ENCODE data around the gene RPS6KA4. TPM values are rescaled to one million over a fixed set of nuclear protein-coding genes. Genes with fewer than 3 reads are reported as not detected.

RPS6KA4 gene
- total RNA-seq, 1 donor from 2014 or later: 12.7 TPM

DNA sequence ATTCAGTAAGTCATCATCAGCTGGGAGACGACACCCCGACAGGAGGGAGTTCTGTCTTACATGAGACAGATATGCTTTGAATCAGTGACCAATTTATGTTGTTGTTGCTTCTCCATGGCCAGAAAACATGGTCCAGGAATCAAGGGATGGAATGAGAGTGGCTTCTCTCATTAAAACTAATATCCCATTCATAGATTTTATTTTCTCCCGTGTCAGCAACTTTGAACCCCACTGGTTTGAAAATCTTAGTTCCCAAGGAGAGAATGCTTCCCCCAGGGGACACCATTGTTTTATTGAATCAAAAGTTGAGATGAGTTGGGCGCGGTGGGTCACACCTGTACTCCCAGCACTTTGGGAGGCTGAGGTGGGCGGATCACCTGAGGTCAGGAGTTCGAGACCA is 42.8 kb downstream of the RPS6KA4 start:
- H3F3A ChIP-seq (ENCODE audit: low read depth): peaks cover 16% of the 10 kb centered on the region
- no peak for DNase-seq (ENCODE audit: low spot score)
- H3K4me3 ChIP-seq: no peak overlapping the region
- H4K20me1 ChIP-seq (ENCODE audit: low read depth): no peaks in the 10 kb centered on the region
- peaks cover 19% of the 10 kb centered on the region for H3K4me1 ChIP-seq
- no peaks in the 10 kb centered on the region for H3K36me3 ChIP-seq
- Mint-ChIP-seq H3K36me3 (no peaks in the 10 kb centered on the region), H3K27me3 (ENCODE audit: insufficient read depth, low read depth) (peaks cover 12% of the 10 kb centered on the region), H3K4me1 (peaks cover 39% of the 10 kb centered on the region), H3K9me3 (peaks cover 16% of the 10 kb centered on the region), H3K4me3 (no peak overlapping the region), H3K27ac (no peak overlapping the region)
- no peak overlapping the region for H2AFZ ChIP-seq (replicated peaks)
- TF ChIP-seq EZH2 (IDR thresholded peaks at IDR 0.05) (no peak), CTCF (IDR thresholded peaks at IDR 0.05) (no peak), EZH2phosphoT487 (IDR thresholded peaks at IDR 0.05) (no peak)
- H3K79me2 ChIP-seq (ENCODE audit: low read depth): no peaks in the 10 kb centered on the region
- H3K4me2 ChIP-seq: no peak overlapping the region
- H3K27ac ChIP-seq: no peak overlapping the region
- no peak overlapping the region for H3K9ac ChIP-seq
- no peaks in the 10 kb centered on the region for H3K9me3 ChIP-seq (ENCODE audit: low read depth)
- H3K27me3 ChIP-seq: no peaks in the 10 kb centered on the region

GRCh38 chr11:64403106-64403505 is 44.1 kb downstream of the RPS6KA4 start:
- H3K4me1 Mint-ChIP-seq: peaks cover 46% of the 10 kb centered on the region
- H2AFZ ChIP-seq (replicated peaks): no peak overlapping the region
- peak overlapping the region; percentile 35 for H3K4me3 Mint-ChIP-seq
- TF ChIP-seq CTCF (IDR thresholded peaks at IDR 0.05): no peak
- no peak for TF ChIP-seq EZH2phosphoT487 (IDR thresholded peaks at IDR 0.05)
- no peak for TF ChIP-seq EZH2 (IDR thresholded peaks at IDR 0.05)
- no peak overlapping the region for H3K9ac ChIP-seq
- no peak overlapping the region for H3K4me3 ChIP-seq
- no peaks in the 10 kb centered on the region for H3K9me3 ChIP-seq (ENCODE audit: low read depth)
- peaks cover 28% of the 10 kb centered on the region for H3F3A ChIP-seq (ENCODE audit: low read depth)
- H3K4me2 ChIP-seq: no peak overlapping the region
- peaks cover 31% of the 10 kb centered on the region for H3K4me1 ChIP-seq
- no peaks in the 10 kb centered on the region for H3K36me3 ChIP-seq
- no peaks in the 10 kb centered on the region for H4K20me1 ChIP-seq (ENCODE audit: low read depth)
- peaks cover 14% of the 10 kb centered on the region for H3K9me3 Mint-ChIP-seq
- no peaks in the 10 kb centered on the region for H3K27me3 ChIP-seq
- H3K27me3 Mint-ChIP-seq (ENCODE audit: insufficient read depth, low read depth): peaks cover 12% of the 10 kb centered on the region
- DNase-seq (ENCODE audit: low spot score): no peak
- no peaks in the 10 kb centered on the region for H3K36me3 Mint-ChIP-seq
- no peak overlapping the region for H3K27ac ChIP-seq
- no peaks in the 10 kb centered on the region for H3K79me2 ChIP-seq (ENCODE audit: low read depth)
- peak overlapping the region; percentile 85 for H3K27ac Mint-ChIP-seq

DNA sequence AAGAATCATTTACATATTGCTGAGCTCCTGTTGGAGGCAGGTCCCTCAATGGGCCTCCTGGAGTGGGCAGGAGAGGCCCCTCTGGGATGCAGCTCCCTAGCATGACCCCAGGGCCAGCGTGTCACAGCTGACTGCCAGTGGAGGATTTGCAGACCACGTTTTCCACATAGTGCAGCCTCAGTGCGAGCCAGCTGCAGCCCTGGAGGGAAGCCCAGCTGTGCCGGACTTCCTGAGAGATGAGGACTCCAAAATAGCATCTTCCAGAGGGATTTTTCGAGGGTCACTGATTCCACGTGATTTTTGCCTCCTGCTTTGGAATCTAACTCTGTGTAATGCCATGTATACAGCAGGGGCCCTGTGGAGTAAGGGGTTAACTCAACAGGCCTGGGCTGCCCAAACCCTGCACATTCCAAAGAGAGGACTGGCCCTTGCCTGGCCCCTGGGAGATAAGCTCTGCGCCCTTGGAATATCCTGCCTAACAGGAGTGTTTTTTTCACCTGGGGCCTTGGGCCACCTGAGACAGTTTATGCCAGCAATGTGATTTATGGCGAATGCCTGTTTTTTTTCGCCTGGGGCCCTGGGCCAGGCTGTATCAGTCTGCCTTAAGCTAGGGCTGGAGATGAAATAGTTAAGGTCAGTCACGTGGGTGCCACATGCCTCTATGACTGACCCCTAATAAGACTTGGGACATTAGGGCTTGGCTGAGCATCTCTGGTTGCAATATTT is 47.4 kb downstream of the RPS6KA4 start:
- peak; percentile 57 for DNase-seq (ENCODE audit: low spot score)
- H3K27ac Mint-ChIP-seq: peak overlapping the region; percentile 64

More for the DNA sequence above, 47.4 kb downstream of the RPS6KA4 start:
- Histone ChIP-seq H4K20me1 (ENCODE audit: low read depth) (no peaks in the 10 kb centered on the region), H3F3A (ENCODE audit: low read depth) (peaks cover 28% of the 10 kb centered on the region), H3K27me3 (no peaks in the 10 kb centered on the region), H3K27ac (peak overlapping the region; percentile 68), H3K4me1 (peaks cover 40% of the 10 kb centered on the region), H3K4me2 (peak overlapping the region; percentile 40), H2AFZ (replicated peaks) (no peak overlapping the region), H3K36me3 (no peaks in the 10 kb centered on the region), H3K4me3 (no peak overlapping the region), H3K79me2 (ENCODE audit: low read depth) (no peaks in the 10 kb centered on the region), H3K9ac (no peak overlapping the region), H3K9me3 (ENCODE audit: low read depth) (no peaks in the 10 kb centered on the region)
- Mint-ChIP-seq H3K27me3 (ENCODE audit: insufficient read depth, low read depth) (peaks cover 14% of the 10 kb centered on the region), H3K4me1 (peaks cover 67% of the 10 kb centered on the region), H3K4me3 (peak overlapping the region; percentile 11), H3K9me3 (peaks cover 14% of the 10 kb centered on the region), H3K36me3 (no peaks in the 10 kb centered on the region)
- TF ChIP-seq EZH2phosphoT487 (IDR thresholded peaks at IDR 0.05) (no peak), EZH2 (IDR thresholded peaks at IDR 0.05) (no peak), CTCF (IDR thresholded peaks at IDR 0.05) (no peak)
